ENCODE data around the gene SIKE1.

GRCh38 chr1:114828251-114828650 is 47.8 kb upstream of the SIKE1 start:
- TF ChIP-seq CTCF (IDR thresholded peaks at IDR 0.05): no peak
- TF ChIP-seq EP300 (IDR thresholded peaks at IDR 0.05): no peak
- TF ChIP-seq POLR2A (IDR thresholded peaks at IDR 0.05): no peak
- TF ChIP-seq POLR2AphosphoS5 (IDR thresholded peaks at IDR 0.05): no peak

All from gastroesophageal sphincter (tissue), 3 donors.